OCI-LY1 (cell line): Measurements from ENCODE around the gene CNTNAP5.

Experiments
- EZH2 ChIP-seq: fragments of 200-600 bp; sonication (generic), shearing (Covaris generic); IDR thresholded peaks from 2 replicates; pipeline ENCODE4 v1.8.0; 2017; ENCODE audit warnings: borderline replicate concordance, mixed run types, mild to moderate bottlenecking, antibody characterized with exemption, low read length, moderate library complexity, mixed read lengths
- TF ChIP-seq, protein P1 (sequence below): fragments of 200-600 bp; sonication (generic), shearing (Covaris generic); IDR thresholded peaks from 2 replicates; pipeline ENCODE4 v1.5.1; 2017; ENCODE audit warnings: mild to moderate bottlenecking, antibody characterized with exemption, low read length, moderate library complexity, mixed read lengths

DNA sequence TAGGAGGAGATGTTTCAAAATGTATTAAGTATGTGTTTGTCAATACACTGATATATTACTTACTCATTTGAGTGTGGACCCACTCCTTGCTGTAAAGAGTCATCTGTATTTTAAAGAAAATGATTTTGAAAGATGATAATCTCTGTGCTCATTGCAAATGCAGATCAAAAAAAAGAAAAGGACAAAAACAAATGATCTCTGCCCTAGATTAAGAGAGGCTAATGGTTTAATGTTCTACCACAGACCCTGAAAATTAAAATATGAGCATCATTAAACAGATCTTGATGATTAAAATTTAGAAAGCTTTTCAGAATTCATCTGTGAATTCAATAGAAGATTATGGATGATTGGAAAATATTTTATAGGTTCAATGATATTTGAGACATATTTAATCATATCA is 136.5 kb downstream of the CNTNAP5 start:
- TF ChIP-seq, protein P1, sequence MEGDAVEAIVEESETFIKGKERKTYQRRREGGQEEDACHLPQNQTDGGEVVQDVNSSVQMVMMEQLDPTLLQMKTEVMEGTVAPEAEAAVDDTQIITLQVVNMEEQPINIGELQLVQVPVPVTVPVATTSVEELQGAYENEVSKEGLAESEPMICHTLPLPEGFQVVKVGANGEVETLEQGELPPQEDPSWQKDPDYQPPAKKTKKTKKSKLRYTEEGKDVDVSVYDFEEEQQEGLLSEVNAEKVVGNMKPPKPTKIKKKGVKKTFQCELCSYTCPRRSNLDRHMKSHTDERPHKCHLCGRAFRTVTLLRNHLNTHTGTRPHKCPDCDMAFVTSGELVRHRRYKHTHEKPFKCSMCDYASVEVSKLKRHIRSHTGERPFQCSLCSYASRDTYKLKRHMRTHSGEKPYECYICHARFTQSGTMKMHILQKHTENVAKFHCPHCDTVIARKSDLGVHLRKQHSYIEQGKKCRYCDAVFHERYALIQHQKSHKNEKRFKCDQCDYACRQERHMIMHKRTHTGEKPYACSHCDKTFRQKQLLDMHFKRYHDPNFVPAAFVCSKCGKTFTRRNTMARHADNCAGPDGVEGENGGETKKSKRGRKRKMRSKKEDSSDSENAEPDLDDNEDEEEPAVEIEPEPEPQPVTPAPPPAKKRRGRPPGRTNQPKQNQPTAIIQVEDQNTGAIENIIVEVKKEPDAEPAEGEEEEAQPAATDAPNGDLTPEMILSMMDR = no peak
- no peak for TF ChIP-seq EZH2
